Transverse colon (tissue), 4 donors: ENCODE results near the gene PTGFRN.

Source experiments
- CTCF ChIP-seq, 5 experiments: fragments of 200-600 bp in 3 of 5; fragments of 450-650 bp in 2 of 5; sonication (generic) in 3 of 5; IDR thresholded peaks; 1 replicate in 2 of 5; 2 replicates in 3 of 5; pipeline ENCODE4 v1.5.1; 2016 to 2017; ENCODE audit warnings: antibody characterized with exemption in 5 of 5, inconsistent platforms in 3 of 5, mild to moderate bottlenecking in 2 of 5, moderate library complexity in 1 of 5
- EP300 ChIP-seq: sonication (generic); formaldehyde crosslinking; IDR thresholded peaks from one replicate; pipeline ENCODE4 v1.6.1; 2017; ENCODE audit warnings: antibody characterized with exemption, low read depth
- POLR2A ChIP-seq: fragments of 450-650 bp; IDR thresholded peaks from one replicate; pipeline ENCODE4 v1.6.1; 2016; ENCODE audit warnings: antibody characterized with exemption, mild to moderate bottlenecking, moderate library complexity
- POLR2AphosphoS5 ChIP-seq, 3 donors: sonication (generic); formaldehyde crosslinking; IDR thresholded peaks; one replicate each; pipeline ENCODE4 v1.6.1; 2016; ENCODE audit warnings: antibody characterized with exemption in 3 of 3

- no peak for TF ChIP-seq CTCF (IDR thresholded peaks at IDR 0.05)
- TF ChIP-seq POLR2AphosphoS5 (IDR thresholded peaks at IDR 0.05) = no peak
- TF ChIP-seq EP300 = no peak
- no peak for TF ChIP-seq POLR2A
These were observed 106.0 kb downstream of the PTGFRN start for GRCh38 chr1:117015724-117016123.
